ENCODE measurements around the gene CCDC146.
"Not testable (repeated sequence)": the region's sequence is repeated elsewhere in the genome, so short reads cannot be mapped to it uniquely, and the experiment has no call there.

CCDC146 gene, protein sequence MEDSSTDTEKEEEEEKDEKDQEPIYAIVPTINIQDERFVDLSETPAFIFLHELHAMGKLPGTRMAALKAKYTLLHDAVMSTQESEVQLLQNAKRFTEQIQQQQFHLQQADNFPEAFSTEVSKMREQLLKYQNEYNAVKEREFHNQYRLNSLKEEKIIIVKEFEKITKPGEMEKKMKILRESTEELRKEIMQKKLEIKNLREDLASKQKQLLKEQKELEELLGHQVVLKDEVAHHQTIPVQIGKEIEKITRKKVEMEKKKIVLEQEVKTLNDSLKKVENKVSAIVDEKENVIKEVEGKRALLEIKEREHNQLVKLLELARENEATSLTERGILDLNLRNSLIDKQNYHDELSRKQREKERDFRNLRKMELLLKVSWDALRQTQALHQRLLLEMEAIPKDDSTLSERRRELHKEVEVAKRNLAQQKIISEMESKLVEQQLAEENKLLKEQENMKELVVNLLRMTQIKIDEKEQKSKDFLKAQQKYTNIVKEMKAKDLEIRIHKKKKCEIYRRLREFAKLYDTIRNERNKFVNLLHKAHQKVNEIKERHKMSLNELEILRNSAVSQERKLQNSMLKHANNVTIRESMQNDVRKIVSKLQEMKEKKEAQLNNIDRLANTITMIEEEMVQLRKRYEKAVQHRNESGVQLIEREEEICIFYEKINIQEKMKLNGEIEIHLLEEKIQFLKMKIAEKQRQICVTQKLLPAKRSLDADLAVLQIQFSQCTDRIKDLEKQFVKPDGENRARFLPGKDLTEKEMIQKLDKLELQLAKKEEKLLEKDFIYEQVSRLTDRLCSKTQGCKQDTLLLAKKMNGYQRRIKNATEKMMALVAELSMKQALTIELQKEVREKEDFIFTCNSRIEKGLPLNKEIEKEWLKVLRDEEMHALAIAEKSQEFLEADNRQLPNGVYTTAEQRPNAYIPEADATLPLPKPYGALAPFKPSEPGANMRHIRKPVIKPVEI

DNA sequence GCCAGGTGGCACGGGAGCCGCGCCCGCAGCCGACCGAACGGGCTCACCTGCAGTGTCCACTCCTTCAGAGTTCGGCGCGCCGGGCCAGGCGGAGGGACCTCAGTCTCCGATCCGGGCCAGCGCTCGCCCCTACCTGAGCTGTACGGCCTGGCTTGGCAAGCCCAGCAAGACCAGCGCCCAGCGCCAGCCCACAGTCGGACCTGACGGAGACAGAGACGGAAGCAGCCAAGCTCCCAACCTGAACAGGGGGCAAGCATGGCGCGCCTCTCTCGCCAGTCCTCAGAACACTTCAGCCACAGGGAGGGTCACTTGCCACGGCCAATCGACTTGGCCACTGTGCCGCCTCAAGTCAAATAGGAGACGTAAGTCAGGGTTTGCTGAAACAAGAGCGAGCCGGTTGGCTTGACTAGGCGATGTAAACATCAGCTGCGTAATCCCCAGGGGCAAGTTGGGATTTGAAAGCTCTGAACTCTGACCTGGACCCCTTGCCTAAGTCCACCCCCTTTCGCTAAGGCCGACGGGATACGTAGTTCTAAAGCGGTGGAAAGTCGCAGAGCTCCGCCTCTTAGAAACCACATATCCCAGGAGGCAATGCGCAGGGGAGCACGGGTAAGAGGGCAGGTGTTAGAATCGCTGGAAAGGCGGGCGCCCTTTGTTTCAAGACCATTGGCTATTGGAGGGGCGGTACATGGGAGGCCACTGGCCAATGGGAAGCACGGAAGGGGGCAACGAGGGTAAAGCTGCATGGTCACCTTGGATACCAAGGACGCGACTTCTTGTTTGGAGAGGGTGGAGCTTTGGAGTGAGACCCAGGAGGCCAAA lies at the start of gene CCDC146:
CCDC146 (plus strand) TSS at position 756 of the 822 bp plus-strand sequence. CDS start 45,054 bp downstream, outside the sequence.
- peak; percentile 98 to 100 for DNase-seq

- not testable (repeated sequence) for DNase-seq
These were observed 47.5 kb upstream of the CCDC146 start for GRCh38 chr7:77074786-77075396.

DNA sequence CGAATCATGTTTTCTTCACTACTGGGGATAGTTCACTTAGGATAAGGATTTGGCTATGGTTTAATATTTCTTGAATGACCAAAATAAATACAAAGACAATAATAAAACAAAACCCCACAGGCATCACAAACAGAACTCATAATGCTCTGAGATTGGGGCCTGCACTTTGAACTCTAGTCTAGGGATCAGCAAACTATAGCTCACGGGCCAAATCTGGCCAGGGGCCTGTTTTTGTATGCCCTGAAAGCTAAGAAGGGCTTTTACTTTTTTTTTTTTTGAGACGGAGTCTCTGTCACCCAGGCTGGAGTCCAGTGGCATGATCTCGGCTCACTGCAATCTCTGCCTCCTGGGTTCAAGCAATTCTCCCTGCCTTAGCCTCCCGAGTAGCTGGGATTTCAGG lies 45.4 kb upstream of the CCDC146 start:
- not testable (repeated sequence) for DNase-seq

DNA sequence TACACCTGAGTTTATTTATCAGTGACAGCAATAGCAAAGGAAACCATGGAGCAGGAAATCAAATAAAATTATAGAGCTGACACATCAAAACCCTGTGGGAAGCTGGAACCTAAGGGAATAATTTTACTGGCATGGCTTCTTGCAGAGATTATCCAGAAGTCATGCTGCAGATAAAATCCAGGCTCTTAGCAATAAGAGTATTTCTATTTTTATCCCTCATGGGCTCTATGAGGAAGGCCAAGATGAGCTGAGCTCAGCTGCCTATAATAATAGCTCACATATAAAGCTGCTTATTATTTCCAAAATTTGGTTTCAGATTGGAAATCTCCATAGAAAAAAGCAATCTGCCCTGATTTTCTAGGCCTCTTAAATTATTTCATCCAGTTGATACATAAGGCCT lies 43.3 kb upstream of the CCDC146 start:
- not testable (repeated sequence) for DNase-seq

- not testable (repeated sequence) for DNase-seq
These were observed 42.8 kb upstream of the CCDC146 start for GRCh38 chr7:77079624-77080023.

DNA sequence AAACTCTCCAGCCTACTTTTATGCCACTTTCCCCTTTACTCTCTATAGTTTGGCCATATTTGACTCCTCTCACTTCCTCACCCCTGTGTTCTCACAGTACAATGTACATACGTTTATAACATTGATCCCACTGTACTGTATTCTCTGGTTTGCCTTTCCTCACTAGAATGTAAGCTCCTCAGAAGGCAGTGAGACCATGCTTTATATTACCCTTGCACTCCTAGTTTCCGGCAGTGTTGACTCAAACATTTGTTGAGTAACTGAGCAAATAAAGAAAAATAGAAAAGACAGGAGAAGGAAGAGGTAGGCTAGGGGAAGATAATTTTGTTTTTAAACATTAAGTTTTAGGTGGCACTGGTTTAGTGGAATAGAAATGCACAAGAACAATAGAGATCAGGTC lies 42.2 kb upstream of the CCDC146 start:
- DNase-seq, result not testable (repeated sequence)

DNA sequence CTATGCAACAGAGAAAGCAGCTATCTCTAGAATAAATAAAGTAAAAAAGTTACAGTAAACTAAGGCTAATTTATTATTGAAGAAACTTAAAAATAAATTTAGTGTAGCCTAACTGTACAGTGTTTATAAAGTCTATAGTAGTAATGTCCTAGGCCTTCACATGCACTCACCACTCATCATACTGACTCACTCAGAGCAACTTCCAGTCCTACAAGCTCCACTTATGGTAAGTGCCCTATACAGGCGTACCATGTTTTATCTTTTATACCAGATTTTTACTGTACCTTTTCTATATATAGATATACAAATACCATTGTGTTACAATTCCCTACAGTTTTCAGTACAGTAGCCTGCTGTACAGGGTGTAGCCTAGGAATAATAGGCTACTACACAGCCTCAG lies 40.2 kb upstream of the CCDC146 start:
- not testable (repeated sequence) for DNase-seq

- not testable (repeated sequence) for DNase-seq
These were observed 30.1 kb upstream of the CCDC146 start for GRCh38 chr7:77092301-77092700.

DNA sequence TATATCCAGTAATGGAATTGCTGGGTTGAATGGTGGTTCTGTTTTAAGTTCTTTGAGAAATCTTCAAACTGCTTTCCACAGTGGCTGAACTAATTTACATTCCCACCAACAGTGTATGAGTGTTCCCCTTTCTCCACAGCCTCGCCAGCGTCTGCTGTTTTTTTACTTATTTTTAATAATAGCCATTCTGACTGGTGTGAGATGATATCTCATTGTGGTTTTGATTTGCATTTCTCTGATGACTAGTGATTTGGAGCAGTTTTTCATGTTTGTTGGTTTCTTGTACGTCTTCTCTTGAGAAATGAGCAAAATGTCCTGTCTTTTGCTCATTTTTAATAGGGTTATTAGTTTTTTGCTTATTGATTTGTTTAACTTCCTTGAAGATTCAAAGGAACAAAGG lies 21.9 kb upstream of the CCDC146 start:
- not testable (repeated sequence) for DNase-seq

- not testable (repeated sequence) for DNase-seq
These were observed 21.2 kb upstream of the CCDC146 start for GRCh38 chr7:77101187-77101586.

- not testable (repeated sequence) for DNase-seq
These were observed 19.7 kb upstream of the CCDC146 start for GRCh38 chr7:77102671-77103070.

GRCh38 chr7:77105904-77106303 lies 16.5 kb upstream of the CCDC146 start:
- DNase-seq, result not testable (repeated sequence)

DNA sequence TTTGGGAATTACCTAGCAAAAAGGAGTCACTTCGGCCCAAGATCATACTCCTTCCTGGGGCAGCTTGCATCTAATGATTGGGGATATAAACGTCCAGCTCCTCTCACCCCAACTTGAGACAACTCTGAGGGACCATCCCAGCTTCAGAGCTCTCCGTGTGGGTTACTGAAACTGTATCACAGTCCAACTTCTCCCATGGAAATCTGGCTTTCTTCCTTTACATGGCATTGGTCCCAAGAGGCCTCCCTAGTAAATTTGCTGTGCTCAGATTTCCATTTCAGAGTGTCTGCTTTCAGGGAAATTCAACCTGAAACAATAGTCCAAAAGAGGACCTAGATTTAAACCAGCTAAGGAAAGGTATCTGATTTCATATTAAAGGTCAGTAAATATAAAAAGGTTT lies 14.8 kb upstream of the CCDC146 start:
- DNase-seq, result not testable (repeated sequence)

DNA sequence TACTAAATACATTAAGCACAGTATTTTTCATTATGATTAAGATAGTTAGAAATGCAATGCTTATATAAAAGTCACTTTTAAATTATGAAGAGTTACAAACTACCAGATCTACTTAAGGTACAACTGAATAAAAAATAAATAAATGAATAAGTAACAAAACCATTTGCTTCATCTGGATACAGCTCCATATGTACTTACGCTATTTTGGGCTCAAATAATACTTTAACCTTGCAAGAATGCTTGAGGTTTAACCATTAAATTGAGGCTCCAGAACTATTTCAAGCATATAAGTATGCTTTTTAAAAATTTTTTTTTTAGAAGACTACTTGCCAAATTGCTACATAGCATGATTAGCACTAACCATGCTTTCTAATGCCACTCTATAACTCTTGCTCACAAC lies 14.1 kb upstream of the CCDC146 start:
- DNase-seq, result not testable (repeated sequence)

DNA sequence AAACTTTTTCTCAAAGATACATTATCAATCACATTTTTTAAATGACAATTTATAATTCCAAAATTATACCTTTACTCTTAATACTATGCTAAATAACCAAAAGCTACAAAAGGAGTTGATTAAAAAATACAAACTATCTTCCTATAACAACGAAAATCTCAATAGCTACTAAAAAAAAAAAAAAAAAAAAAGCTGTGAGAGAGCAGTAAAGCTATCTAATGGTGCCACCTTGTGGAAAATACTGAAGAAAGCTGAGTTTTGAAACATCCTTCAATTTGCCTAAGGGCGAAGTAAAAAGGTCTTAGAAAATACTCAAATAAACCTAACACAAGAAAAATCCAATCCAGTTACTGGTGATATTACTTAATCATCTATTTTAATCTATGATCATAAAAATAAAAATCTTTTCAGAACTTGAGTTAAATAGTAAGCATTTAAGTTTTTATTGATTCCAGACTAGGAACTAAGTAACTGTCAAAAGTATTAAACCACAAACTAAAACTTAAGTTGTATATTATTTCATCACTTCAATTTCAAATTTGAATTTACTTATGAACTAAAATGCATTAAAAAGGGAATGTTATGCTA lies 9.6 kb upstream of the CCDC146 start:
- DNase-seq, result not testable (repeated sequence)

- not testable (repeated sequence) for DNase-seq
These were observed 3.1 kb downstream of the CCDC146 start for GRCh38 chr7:77125486-77125885.

DNA sequence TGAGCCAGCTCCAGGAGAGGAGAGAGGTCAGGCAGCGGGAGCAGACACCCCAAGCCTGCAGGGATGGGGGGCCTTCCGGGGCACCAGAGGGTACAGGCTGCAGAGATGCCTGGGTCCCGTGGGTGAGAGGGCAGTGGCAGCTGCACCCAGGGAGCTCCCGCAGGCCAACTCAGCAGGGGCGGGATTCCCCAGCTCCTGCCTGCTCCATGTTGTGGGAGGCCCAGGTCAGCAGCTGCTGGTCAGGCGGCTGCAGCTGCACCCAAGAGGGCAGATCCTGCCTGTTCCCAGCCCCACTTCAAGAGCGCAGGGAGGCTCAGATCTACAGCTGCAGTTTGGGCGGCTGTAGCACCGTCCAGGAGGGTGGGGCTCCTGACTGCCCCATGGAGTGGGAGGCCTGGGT lies 4.6 kb downstream of the CCDC146 start:
- not testable (repeated sequence) for DNase-seq

- not testable (repeated sequence) for DNase-seq
These were observed 6.4 kb downstream of the CCDC146 start for GRCh38 chr7:77128582-77129410.

DNA sequence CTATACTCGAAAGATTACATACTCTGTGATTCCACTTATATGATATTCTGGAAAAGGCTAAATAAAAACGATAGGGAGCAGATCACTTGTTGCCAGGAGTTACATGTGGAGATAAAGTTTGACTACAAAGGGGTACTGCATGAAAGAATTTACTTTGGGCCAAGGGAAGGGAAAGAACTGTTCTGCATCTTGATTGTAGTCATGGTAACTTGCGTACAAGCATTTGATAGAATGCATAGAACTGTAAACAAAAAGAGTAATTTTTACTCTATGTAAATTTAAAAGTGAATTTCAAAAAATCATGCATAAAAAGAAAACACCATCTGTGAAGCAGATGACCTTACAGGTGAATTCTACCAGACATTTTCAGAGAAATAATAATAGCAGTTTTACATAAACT lies 9.4 kb downstream of the CCDC146 start:
- DNase-seq, result not testable (repeated sequence)

- DNase-seq, result not testable (repeated sequence)
These were observed 16.3 kb downstream of the CCDC146 start for GRCh38 chr7:77138668-77139067.

- DNase-seq, result not testable (repeated sequence)
These were observed 17.9 kb downstream of the CCDC146 start for GRCh38 chr7:77140291-77140690.

Measured in cerebellar nuclear complex (tissue), 1 donor.